Right forelimb (tissue), 1 donor: ENCODE data around the gene FBXW9.
"Not testable (repeated sequence)": the region's sequence is repeated elsewhere in the genome, so short reads cannot be mapped to it uniquely, and the experiment has no call there.

ENCODE experiments used
- DNase-seq: peaks from one replicate; pipeline ENCODE4 v3.0.0-alpha.2; 2018

FBXW9 gene

DNA sequence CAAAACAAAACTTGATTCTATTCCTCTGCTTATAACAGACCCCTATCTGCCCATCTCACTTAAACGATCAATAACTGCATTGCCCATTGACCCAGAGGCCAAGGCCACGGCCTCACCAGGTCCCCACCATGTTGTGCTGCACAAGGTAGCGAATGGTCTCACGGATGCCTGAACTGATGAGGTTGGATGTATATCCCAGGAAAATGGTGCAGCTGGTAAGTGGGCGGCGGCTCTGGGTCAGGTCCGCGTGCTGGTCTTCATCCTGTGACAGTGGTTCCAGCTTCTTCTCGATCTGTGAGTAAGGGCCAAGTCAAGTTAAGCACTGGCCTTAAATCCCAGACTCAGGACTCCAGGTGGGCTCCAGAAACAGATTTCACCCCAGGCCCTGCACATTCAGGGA lies 16.4 kb downstream of the FBXW9 start:
- no peak for DNase-seq

DNA sequence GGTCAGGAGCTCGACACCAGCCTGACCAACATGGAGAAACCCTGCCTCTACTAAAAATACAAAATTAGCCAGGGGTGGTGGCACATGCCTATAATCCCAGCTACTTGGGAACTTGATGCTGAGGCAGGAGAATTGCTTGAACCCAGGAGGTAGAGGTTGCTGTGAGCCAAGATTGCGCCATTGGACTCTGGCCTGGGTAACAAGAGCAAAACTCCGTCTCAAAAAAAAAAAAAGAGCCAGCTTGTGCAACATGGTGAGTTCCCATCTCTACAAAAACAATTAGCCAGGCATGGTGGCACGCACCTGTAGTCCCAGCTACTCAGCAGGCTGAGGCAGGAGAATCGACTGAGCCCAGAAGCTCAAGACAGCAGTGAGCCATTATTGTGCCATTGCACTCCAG lies 18.4 kb downstream of the FBXW9 start:
- not testable (repeated sequence) for DNase-seq

GRCh38 chr19:12676928-12677327 lies 19.5 kb downstream of the FBXW9 start:
- no peak for DNase-seq

- peak; percentile 88 for DNase-seq
Observed at GRCh38 chr19:12676384-12676792, 20.0 kb downstream of the FBXW9 start.

DNA sequence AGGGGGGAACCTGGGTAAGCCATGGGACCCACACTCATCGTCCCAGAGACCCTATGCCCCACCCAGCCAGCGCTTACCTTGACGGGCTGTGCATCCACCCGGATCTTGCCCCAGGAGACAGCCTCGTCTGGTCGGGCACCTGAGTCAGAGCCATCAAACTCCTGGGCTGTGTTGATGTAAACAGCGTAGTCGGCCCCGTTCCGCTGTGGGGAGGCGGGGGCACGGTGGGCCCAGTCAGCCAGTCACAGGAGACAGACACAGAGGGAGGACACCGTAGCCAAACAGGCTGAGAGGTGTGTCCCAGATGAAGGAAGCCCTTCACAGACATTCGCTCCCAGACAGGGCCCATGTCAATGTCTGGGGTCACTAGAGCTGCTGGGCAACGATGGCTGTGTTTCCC lies 20.5 kb downstream of the FBXW9 start:
- DNase-seq: no peak

- DNase-seq: no peak
Observed at GRCh38 chr19:12675399-12675798, 21.0 kb downstream of the FBXW9 start.

GRCh38 chr19:12672744-12673143 lies 23.7 kb downstream of the FBXW9 start:
- no peak for DNase-seq

DNA sequence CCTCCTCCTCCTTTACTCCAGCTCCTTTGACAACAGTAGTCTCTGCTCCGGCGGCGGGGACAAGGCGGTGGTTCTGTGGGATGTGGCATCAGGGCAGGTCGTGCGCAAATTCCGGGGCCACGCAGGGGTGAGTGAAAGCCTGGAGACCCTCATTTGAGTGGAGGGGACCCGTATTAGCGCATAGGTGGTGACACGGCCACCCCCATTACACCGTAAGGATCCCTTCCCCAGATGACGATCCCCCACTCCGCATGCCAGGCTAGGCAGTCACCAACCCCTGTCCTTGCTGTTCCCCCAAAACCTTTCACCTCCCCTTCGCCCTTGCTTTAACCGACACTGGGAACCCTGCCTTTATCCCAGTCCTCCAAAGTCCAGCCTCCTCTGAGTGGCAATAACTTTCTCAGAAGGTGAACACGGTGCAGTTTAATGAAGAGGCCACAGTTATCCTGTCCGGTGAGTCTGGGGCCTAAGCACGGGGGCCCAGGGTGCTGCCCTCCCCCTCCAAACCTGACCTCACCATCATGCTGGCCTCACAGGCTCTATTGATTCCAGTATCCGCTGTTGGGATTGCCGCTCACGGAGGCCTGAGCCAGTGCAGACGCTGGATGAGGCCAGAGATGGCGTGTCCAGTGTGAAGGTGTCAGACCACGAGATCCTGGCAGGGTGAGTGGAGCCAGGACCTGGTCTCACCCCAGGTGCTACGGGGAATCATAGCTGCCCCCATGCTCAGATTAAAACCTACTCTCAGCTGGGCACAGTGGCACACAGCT lies 26.1 kb downstream of the FBXW9 start:
- DNase-seq: no peak

DNA sequence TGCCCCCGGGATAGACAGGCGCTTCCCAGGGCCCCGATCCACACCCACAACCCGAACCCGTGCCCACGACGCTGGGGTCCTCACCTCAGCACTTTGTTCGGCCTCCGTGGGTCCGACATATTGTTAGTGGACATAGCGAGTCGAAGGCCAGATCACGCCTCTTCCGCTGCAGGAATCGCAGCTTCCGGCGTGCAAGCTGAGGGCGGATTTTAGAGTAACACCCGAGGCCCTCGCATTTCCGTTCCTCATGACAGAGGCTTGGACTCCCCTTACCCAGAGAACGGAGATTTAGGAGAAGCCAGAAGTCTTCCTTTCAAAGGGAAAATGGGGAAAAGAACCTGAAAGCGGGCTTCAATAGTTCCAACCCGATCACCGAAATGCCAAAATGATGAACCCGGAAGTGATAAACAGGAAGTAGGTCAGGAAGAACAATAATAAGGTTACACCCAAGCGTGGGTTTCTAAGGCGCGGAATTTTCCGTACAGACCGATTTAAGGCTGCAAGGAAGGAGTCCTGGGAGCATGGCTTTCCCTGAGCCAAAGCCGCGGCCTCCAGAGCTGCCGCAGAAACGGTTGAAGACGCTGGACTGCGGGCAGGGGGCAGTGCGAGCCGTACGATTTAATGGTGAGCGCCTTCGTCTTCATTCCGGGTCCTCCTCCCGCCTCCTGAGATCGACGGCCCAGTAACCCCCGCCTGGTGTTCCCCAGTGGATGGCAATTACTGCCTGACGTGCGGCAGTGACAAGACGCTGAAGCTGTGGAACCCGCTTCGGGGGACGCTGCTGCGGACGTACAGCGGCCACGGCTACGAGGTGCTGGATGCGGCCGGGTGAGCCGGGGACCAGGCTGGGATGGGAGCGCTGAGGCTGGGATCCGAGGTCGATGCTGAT lies 26.9 kb downstream of the FBXW9 start:
- DNase-seq: peak; percentile 90

DNA sequence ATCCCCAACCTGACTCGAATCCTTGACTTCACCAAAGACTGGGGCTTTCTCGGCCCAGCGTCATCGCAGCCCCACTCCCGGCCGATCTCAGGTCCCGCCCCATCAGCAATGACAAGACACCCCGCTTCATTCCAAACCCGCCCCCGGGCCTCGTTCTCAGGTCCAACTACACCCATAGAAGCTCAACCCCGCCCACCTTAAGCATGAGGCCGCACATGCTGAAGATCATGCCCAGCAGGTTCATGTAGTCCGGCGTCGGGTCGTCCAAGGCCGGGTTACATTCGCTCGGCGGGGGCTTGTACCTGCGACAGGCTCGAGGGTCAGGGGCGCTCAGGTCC lies 27.5 kb downstream of the FBXW9 start:
- DNase-seq: peak; percentile 72

DNA sequence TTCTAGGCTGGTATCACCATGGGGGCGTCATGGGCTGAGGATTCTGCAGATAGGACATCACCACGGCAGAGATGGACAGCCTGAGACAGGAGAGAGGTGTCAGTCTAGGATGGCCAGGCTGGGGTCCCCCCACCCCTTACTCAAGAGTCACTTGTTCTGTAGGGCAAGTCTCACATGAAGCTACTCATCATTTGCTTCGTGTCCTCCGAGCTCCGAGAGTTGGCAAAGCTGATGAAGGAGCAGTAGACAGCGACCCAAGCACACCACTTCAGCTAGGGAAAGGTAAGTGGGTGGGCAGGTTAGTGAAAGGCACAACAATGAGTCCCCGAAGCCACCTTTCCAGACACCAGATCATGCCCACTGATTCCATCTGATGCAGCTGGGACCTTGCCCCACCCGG lies 28.1 kb downstream of the FBXW9 start:
- DNase-seq: no peak

DNA sequence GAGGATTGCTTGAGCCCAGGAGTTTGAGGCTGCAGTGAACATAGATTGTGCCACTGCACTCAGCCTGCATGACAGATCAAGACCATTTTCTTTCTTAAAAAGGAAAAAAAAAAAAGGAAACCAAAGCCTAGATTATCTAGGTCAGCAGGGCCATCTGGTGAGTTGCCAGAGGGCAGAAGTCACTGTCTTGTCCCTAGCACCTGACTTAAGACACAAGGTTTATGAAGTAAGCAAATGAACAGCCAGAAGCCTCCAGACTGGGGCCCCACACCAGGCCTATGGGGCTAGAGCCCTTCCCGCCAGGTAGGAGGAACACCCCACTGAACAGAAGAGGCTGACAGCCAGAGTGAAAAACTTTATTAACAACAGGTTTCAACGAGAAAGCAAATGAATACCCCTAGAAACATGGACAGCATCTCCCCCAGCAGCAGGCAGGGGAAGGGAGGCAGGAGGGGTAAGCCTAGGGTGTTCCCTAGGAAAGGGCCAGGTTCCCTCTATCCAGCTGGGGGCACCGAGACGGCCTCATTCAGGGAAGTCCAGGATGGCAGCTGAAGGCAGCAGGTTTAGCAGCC lies 28.6 kb downstream of the FBXW9 start:
- DNase-seq: no peak

DNA sequence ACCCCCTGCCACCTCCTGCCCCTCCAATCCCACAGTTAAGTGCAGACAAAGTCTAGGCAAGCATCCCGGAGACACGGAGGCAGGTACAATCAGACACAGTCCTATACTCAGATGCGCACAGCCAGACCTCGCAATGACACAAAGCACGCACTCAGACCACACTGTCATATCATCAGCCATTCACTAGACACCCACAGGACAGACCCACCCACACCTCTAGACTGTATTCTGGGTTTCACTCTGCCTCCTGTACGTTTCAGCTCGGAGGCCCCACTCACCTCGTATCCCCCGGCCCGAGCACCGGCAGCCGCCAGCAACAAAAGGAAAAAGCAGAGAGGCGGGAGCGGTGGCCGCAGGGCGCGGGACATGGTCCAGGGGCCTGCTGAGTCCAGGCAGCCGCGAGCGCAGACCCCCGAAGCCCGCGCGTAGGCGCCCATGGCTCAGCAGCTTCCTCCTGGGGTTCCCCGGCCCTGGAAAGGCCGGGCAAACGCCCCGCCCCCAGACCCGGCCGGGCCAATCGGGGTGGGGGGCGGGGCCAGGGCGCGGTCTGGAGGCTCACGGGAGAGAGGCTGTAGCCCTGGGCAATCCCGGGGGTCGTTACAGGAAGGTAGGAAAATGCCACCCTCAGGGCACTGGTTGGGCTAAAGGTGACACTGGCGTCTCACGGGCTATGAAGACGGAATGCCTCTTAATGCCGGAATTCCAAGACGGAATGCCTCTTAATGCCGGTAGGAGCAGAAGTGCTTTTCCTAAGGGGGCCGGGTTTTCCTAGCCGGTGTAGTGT lies 30.0 kb downstream of the FBXW9 start, which contains the start of the genes MAN2B1 and WDR83:
Gene MAN2B1 (minus strand): TSS at position 478 of the 784 bp plus-strand sequence. CDS start 41 bp downstream, at position 437.
Gene WDR83 (plus strand): TSS at position 543 of the 784 bp plus-strand sequence. CDS start 2,984 bp downstream, outside the sequence.
- peak; percentile 82 for DNase-seq

DNA sequence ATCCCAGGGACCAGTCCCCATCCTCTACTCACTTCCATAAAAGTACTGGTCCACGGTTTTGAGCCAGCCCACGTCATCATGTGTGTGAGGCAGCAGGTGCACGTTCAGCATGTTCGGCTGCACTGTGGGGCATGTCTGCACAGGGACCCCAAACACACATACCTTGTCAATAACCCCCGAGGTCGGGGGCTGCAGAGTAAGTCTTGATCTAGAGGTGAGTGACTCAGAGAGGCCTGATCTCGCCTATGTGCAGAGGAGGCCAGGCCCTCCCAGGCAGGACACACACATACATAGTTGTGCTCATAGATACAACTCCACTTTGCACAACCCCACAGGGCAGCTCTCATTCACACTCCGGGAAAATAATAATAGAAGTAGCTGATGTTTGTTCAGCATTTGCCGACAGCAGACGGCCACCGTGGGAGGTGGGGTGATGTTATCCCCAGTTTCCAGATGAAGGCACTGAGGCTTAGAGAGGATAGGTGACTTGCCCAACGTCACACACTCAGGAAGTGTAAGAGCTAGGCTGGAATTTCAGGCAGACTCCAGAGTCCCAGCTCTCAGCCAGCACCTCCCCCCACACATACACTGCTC lies 30.7 kb downstream of the FBXW9 start:
- no peak for DNase-seq

DNA sequence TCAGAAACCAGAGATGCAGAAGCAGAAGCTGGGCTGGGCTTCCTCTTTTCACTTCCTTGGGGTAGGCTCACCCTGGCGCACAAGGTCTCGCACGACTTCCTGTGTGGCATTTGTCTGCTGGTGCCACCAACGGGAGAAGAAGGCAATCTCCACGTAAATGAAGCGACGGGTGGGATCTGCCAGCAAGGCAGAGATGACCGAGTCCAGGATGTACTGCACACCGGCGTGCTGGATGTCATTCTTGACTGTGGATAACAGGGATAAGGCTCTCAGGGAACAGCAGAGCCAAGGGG lies 31.2 kb downstream of the FBXW9 start:
- DNase-seq: no peak

GRCh38 chr19:12664406-12665280 lies 31.8 kb downstream of the FBXW9 start:
- DNase-seq: no peak

DNA sequence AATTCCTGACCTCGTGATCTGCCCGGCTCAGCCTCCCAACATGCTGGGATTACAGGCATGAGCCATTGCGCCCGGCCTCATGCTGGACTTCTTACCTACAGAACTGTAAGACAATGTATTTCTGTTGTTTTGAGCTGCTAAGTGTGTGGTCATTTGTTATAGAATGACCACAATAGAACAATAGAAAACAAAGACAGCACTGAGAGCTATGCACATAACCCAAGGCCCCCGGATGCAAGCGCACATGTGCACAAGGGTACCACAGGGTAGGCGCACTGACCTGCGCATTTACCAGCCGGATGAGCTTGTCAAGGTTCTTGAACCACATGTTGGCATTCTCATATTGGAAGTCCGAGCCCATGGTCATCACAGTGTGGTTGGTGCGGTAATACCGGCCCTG lies 35.5 kb downstream of the FBXW9 start:
- no peak for DNase-seq

- DNase-seq: no peak
Observed at GRCh38 chr19:12657966-12658365, 38.5 kb downstream of the FBXW9 start.

GRCh38 chr19:12656899-12657571 lies 39.4 kb downstream of the FBXW9 start:
- no peak for DNase-seq

- no peak for DNase-seq
Observed at GRCh38 chr19:12655546-12655945, 40.9 kb downstream of the FBXW9 start.

- DNase-seq: no peak
Observed at GRCh38 chr19:12652219-12652618, 44.2 kb downstream of the FBXW9 start.
